ENCODE data around the gene APAF1. TPM values are rescaled to one million over a fixed set of nuclear protein-coding genes. Genes with fewer than 3 reads are reported as not detected.
A peak's percentile ranks its signal among the peaks of the same experiment; 100 is the strongest.
"Not testable (repeated sequence)": the region's sequence is repeated elsewhere in the genome, so short reads cannot be mapped to it uniquely, and the experiment has no call there.

Gene APAF1
- total RNA-seq, result 15.5 TPM

GRCh38 chr12:98644712-98645571 is at the start of gene APAF1, which contains the start of gene IKBIP:
APAF1 (plus strand) TSS chr12:98645290; CDS start chr12:98648360, 3,070 bp downstream.
IKBIP (minus strand) TSS chr12:98644788; CDS start chr12:98644701, 87 bp downstream.
- Histone ChIP-seq H3K27me3 (no peaks in the 10 kb centered on the region), H3K27ac (peak within 1 kb of the TSS; percentile 72 to 85), H3K4me3 (peak within 1 kb of the TSS; percentile 75 to 98), H3K4me1 (peaks cover 3 to 7% of the 10 kb centered on the region in 2 donors), H3K9me3 (no peaks in the 10 kb centered on the region), H3K36me3 (peaks cover 8 to 16% of the 10 kb centered on the region in 2 donors)
- intact Hi-C loops (cut with DNase I), result loop anchor here (1.0 to 10.0 kb wide), 4 partner anchors 52 to 220 kb away; partner anchors contain the start of genes SLC25A3 and TMPO
- TF ChIP-seq CTCF (IDR thresholded peaks at IDR 0.05), result no peak
- DNase-seq (ENCODE audit: low spot score in 2 of 2), result peak; percentile 93 to 99

GRCh38 chr12:98597313-98597712 is 47.8 kb upstream of the APAF1 start:
- H3K4me3 ChIP-seq; H3K27ac ChIP-seq; H3K27me3 ChIP-seq; intact Hi-C loops (cut with DNase I); H3K9me3 ChIP-seq; DNase-seq (ENCODE audit: low spot score in 2 of 2): not testable (repeated sequence)
- peaks cover 55 to 57% of the 10 kb centered on the region in 2 donors for H3K36me3 ChIP-seq
- peaks cover 0 to 11% of the 10 kb centered on the region in 2 donors for H3K4me1 ChIP-seq

- TF ChIP-seq CTCF (IDR thresholded peaks at IDR 0.05), result no peak
- intact Hi-C loops (cut with DNase I), result no loop called here
- H3K36me3 ChIP-seq, result peaks cover 67 to 78% of the 10 kb centered on the region in 2 donors
- no peaks in the 10 kb centered on the region for H3K9me3 ChIP-seq
- DNase-seq (ENCODE audit: low spot score in 2 of 2), result no peak
- H3K27me3 ChIP-seq, result no peaks in the 10 kb centered on the region
- no peak overlapping the region for H3K27ac ChIP-seq
- no peak overlapping the region for H3K4me3 ChIP-seq
- H3K4me1 ChIP-seq, result no peaks in the 10 kb centered on the region
Observed at GRCh38 chr12:98601924-98602323, 43.2 kb upstream of the APAF1 start.

- TF ChIP-seq CTCF (IDR thresholded peaks at IDR 0.05), result no peak
- H3K9me3 ChIP-seq, result no peaks in the 10 kb centered on the region
- H3K27ac ChIP-seq, result no peak overlapping the region
- H3K4me1 ChIP-seq, result no peaks in the 10 kb centered on the region
- DNase-seq (ENCODE audit: low spot score in 2 of 2), result no peak
- intact Hi-C loops (cut with DNase I), result no loop called here
- H3K36me3 ChIP-seq, result peaks cover 23 to 32% of the 10 kb centered on the region in 2 donors
- no peak overlapping the region for H3K4me3 ChIP-seq
- no peaks in the 10 kb centered on the region for H3K27me3 ChIP-seq
Observed at GRCh38 chr12:98606359-98606988, 38.6 kb upstream of the APAF1 start.

- no peaks in the 10 kb centered on the region for H3K36me3 ChIP-seq
- H3K9me3 ChIP-seq, result no peaks in the 10 kb centered on the region
- no peaks in the 10 kb centered on the region for H3K4me1 ChIP-seq
- H3K27me3 ChIP-seq, result no peaks in the 10 kb centered on the region
- intact Hi-C loops (cut with DNase I), result no loop called here
- no peak for TF ChIP-seq CTCF (IDR thresholded peaks at IDR 0.05)
- H3K4me3 ChIP-seq, result no peak overlapping the region
- DNase-seq (ENCODE audit: low spot score in 2 of 2), result no peak
- H3K27ac ChIP-seq, result no peak overlapping the region
Observed at GRCh38 chr12:98610596-98610995, 34.5 kb upstream of the APAF1 start.
